ENCODE results near the gene SREK1. TPM values are rescaled to one million over a fixed set of nuclear protein-coding genes. Genes with fewer than 3 reads are reported as not detected.

SREK1 gene
- total RNA-seq, 1 experiment from 2014 or later = 59.6 TPM

DNA sequence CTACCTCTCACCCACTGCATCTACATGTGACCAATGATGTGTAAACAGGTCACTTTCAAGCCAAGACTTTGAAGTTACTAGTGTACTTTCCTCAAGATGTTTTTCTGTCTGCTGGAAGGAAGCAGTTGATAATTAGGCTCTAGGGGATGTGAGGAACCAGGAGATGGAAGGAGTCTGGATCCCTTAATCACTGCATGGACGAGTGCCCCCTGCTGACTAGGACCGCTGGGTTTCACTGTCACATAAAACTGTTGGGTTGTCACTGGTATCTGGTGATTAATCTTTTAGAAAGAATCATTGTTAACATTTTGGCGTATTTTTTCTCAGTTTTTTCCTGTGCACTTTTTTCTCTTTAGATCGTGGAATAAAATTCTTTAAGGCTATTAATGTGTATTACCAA, 79.5 kb downstream of the SREK1 start:
- no peak for DNase-seq
- no peak overlapping the region for H2BK120ac ChIP-seq (ENCODE audit: low read depth, low read length, poor library complexity, severe bottlenecking)
- no peak overlapping the region for H3K4me3 Mint-ChIP-seq
- no peak overlapping the region for H2BK12ac ChIP-seq (ENCODE audit: insufficient read length, low read depth, low read length)
- no peak overlapping the region for H4K8ac ChIP-seq (replicated peaks; ENCODE audit: insufficient read length, low read depth, low read length)
- H3K4me2 ChIP-seq (ENCODE audit: insufficient read depth, insufficient read length, low read length) = no peak overlapping the region
- no peaks in the 10 kb centered on the region for H3K23me2 ChIP-seq (ENCODE audit: insufficient read length, low read depth, low read length, poor library complexity, severe bottlenecking)
- H3K79me1 ChIP-seq (ENCODE audit: insufficient read depth, low read depth, low read length, poor library complexity, severe bottlenecking) = no peaks in the 10 kb centered on the region
- H3T11ph ChIP-seq (ENCODE audit: low read length) = no peak overlapping the region
- no peaks in the 10 kb centered on the region for H4K20me1 ChIP-seq (ENCODE audit: control insufficient read depth, insufficient read depth, insufficient read length)
- no peaks in the 10 kb centered on the region for H3K4me1 ChIP-seq (ENCODE audit: insufficient read depth, low read length)
- no peak overlapping the region for H2AK5ac ChIP-seq (ENCODE audit: insufficient read length, low read length)
- no peak overlapping the region for H3K56ac ChIP-seq (ENCODE audit: insufficient read length, low read depth, low read length)
- H3K18ac ChIP-seq (ENCODE audit: insufficient read length, low read depth, low read length) = no peak overlapping the region
- no peak overlapping the region for H2BK15ac ChIP-seq (ENCODE audit: low read depth, low read length)
- peaks cover 0 to 6% (median 0%) of the 10 kb centered on the region in 3 experiments; a peak in 3 of 7 replicates for H3K36me3 Mint-ChIP-seq (ENCODE audit: insufficient read depth in 1 of 3, low read depth in 3 of 3)
- no peak overlapping the region for H3K14ac ChIP-seq (ENCODE audit: insufficient read depth, low read length)
- H4K91ac ChIP-seq (ENCODE audit: insufficient read length, low read depth, low read length) = no peak overlapping the region
- no peaks in the 10 kb centered on the region for H3K9me3 ChIP-seq (ENCODE audit: control insufficient read depth, low read depth, low read length)
- H2BK5ac ChIP-seq (ENCODE audit: insufficient read length, low read length) = no peak overlapping the region
- H3K27ac ChIP-seq (ENCODE audit: insufficient read length, low read depth, low read length) = no peak overlapping the region
- H3K4me1 Mint-ChIP-seq = peaks cover 2 to 7% of the 10 kb centered on the region in 2 experiments; a peak in 3 of 4 replicates
- H3K9ac ChIP-seq (ENCODE audit: extremely low read depth, insufficient read length, low read length) = no peak overlapping the region
- H3K23ac ChIP-seq (ENCODE audit: insufficient read length, low read depth, low read length) = no peak overlapping the region
- H3K27me3 Mint-ChIP-seq (ENCODE audit: low read depth) = peaks cover 3% of the 10 kb centered on the region; the same call in 1 of the 2 replicates
- WGBS (ENCODE audit: extremely low coverage, insufficient read length, low lambda C conversion rate) = no CpG with 5 or more reads among the region's 4 CpGs
- no peaks in the 10 kb centered on the region for H3K27me3 ChIP-seq (ENCODE audit: insufficient read depth, low read length)
- H4K5ac ChIP-seq (ENCODE audit: insufficient read length, low read depth, low read length) = no peak overlapping the region
- H2BK20ac ChIP-seq (ENCODE audit: low read depth, low read length, poor library complexity, severe bottlenecking) = no peak overlapping the region
- H3K79me2 ChIP-seq (ENCODE audit: insufficient read depth, low read length) = no peaks in the 10 kb centered on the region
- H3K4ac ChIP-seq (ENCODE audit: low read depth, low read length) = no peak overlapping the region
- peaks cover 3 to 12% of the 10 kb centered on the region in 2 experiments for H3K9me3 Mint-ChIP-seq
- H3K27ac Mint-ChIP-seq = no peak overlapping the region
- H2AFZ ChIP-seq (ENCODE audit: low read length) = no peak overlapping the region
- peak; percentile 57; the same call in 2 of the 3 replicates for TF ChIP-seq CTCF (conservative IDR thresholded peaks at IDR 0.05)
